Subcutaneous abdominal adipose tissue (tissue), 5 donors: Measurements from ENCODE around the gene PARL.
A peak's percentile ranks its signal among the peaks of the same experiment; 100 is the strongest.

ENCODE experiments used
- H3K27ac ChIP-seq: one replicate; pipeline ENCODE4 v1.7.0; 2013; ENCODE audit warnings: low read depth, mild to moderate bottlenecking, inconsistent platforms, low read length, moderate library complexity
- H3K27me3 ChIP-seq, 5 donors: one replicate each; pipeline ENCODE4 v1.7.0; 2013; ENCODE audit warnings: low read length in 5 of 5, inconsistent platforms in 1 of 5; ENCODE audit not compliant: control insufficient read depth in 5 of 5, insufficient read depth in 4 of 5
- H3K36me3 ChIP-seq, 5 donors: one replicate each; pipeline ENCODE4 v1.7.0; 2013; ENCODE audit warnings: low read length in 5 of 5; ENCODE audit not compliant: control insufficient read depth in 5 of 5, insufficient read depth in 5 of 5
- H3K4me1 ChIP-seq, 5 donors: one replicate each; pipeline ENCODE4 v1.7.0; 2013; ENCODE audit warnings: low read length in 5 of 5, mild to moderate bottlenecking in 3 of 5, moderate library complexity in 1 of 5; ENCODE audit not compliant: control insufficient read depth in 5 of 5, insufficient read depth in 5 of 5
- H3K4me3 ChIP-seq, 5 donors: one replicate each; pipeline ENCODE4 v1.7.0; 2013; ENCODE audit warnings: low read length in 5 of 5, low read depth in 1 of 5
- H3K9ac ChIP-seq, 5 donors: one replicate each; pipeline ENCODE4 v1.7.0; 2013; ENCODE audit warnings: low read length in 5 of 5, mild to moderate bottlenecking in 4 of 5, moderate library complexity in 3 of 5
- H3K9me3 ChIP-seq, 5 donors: one replicate each; pipeline ENCODE4 v1.7.0; 2013; ENCODE audit warnings: low read length in 5 of 5; ENCODE audit not compliant: control insufficient read depth in 5 of 5
- donor health status: healthy.
- donor health status: healthy.
- donor health status: healthy.
- donor health status: healthy.
- donor health status: healthy.

PARL gene

GRCh38 chr3:183870563-183870962 is 14.1 kb downstream of the PARL start:
- H3K9me3 ChIP-seq: no peaks in the 10 kb centered on the region
- no peak overlapping the region for H3K27ac ChIP-seq
- no peak overlapping the region for H3K9ac ChIP-seq
- no peaks in the 10 kb centered on the region for H3K27me3 ChIP-seq
- H3K4me1 ChIP-seq: peaks cover 0 to 7% (median 0%) of the 10 kb centered on the region in 5 donors
- H3K4me3 ChIP-seq: no peak overlapping the region
- H3K36me3 ChIP-seq: peaks cover 14 to 18% (median 16%) of the 10 kb centered on the region in 5 donors

GRCh38 chr3:183868796-183869195 is 15.9 kb downstream of the PARL start:
- no peaks in the 10 kb centered on the region for H3K27me3 ChIP-seq
- H3K36me3 ChIP-seq: peaks cover 19 to 31% (median 29%) of the 10 kb centered on the region in 5 donors
- H3K4me1 ChIP-seq: peaks cover 0 to 2% (median 0%) of the 10 kb centered on the region in 5 donors
- no peaks in the 10 kb centered on the region for H3K9me3 ChIP-seq
- H3K9ac ChIP-seq: no peak overlapping the region
- H3K27ac ChIP-seq: no peak overlapping the region
- H3K4me3 ChIP-seq: no peak overlapping the region

- Histone ChIP-seq H3K4me1 (no peaks in the 10 kb centered on the region), H3K27me3 (no peaks in the 10 kb centered on the region), H3K4me3 (no peak overlapping the region), H3K27ac (no peak overlapping the region), H3K9me3 (no peaks in the 10 kb centered on the region), H3K36me3 (peaks cover 52 to 79% (median 63%) of the 10 kb centered on the region in 5 donors), H3K9ac (no peak overlapping the region)
These were observed 22.1 kb downstream of the PARL start for GRCh38 chr3:183862610-183863009.

GRCh38 chr3:183857863-183858262 is 26.8 kb downstream of the PARL start:
- Histone ChIP-seq H3K4me1 (no peaks in the 10 kb centered on the region), H3K9ac (no peak overlapping the region), H3K27me3 (no peaks in the 10 kb centered on the region), H3K27ac (no peak overlapping the region), H3K36me3 (peaks cover 44 to 68% (median 49%) of the 10 kb centered on the region in 5 donors), H3K9me3 (no peaks in the 10 kb centered on the region), H3K4me3 (no peak overlapping the region)

GRCh38 chr3:183854318-183855035 is 30.2 kb downstream of the PARL start:
- H3K4me3 ChIP-seq: no peak overlapping the region
- peaks cover 28 to 42% (median 35%) of the 10 kb centered on the region in 5 donors for H3K36me3 ChIP-seq
- no peaks in the 10 kb centered on the region for H3K9me3 ChIP-seq

GRCh38 chr3:183845608-183846288 is 38.9 kb downstream of the PARL start:
- H3K27me3 ChIP-seq: no peaks in the 10 kb centered on the region
- H3K9ac ChIP-seq: no peak overlapping the region
- H3K9me3 ChIP-seq: no peaks in the 10 kb centered on the region
- no peak overlapping the region for H3K4me3 ChIP-seq
- no peaks in the 10 kb centered on the region for H3K4me1 ChIP-seq
- H3K36me3 ChIP-seq: peaks cover 46 to 78% (median 49%) of the 10 kb centered on the region in 5 donors
- H3K27ac ChIP-seq: no peak overlapping the region

More at GRCh38 chr3:183854318-183855035, 30.2 kb downstream of the PARL start:
- Histone ChIP-seq H3K9ac (no peak overlapping the region), H3K4me1 (no peaks in the 10 kb centered on the region), H3K27ac (no peak overlapping the region), H3K27me3 (no peaks in the 10 kb centered on the region)

- Histone ChIP-seq H3K9ac (peak overlapping the region in 1 of 5 donors; percentile 12), H3K27ac (no peak overlapping the region), H3K27me3 (no peaks in the 10 kb centered on the region), H3K4me3 (no peak overlapping the region), H3K36me3 (peaks cover 43 to 78% (median 50%) of the 10 kb centered on the region in 5 donors), H3K4me1 (no peaks in the 10 kb centered on the region), H3K9me3 (no peaks in the 10 kb centered on the region)
These were observed 39.6 kb downstream of the PARL start for GRCh38 chr3:183845090-183845489.

- Histone ChIP-seq H3K27ac (no peak overlapping the region), H3K27me3 (no peaks in the 10 kb centered on the region), H3K4me1 (no peaks in the 10 kb centered on the region), H3K9ac (peak overlapping the region in 1 of 5 donors; percentile 20), H3K36me3 (peaks cover 43 to 79% (median 52%) of the 10 kb centered on the region in 5 donors), H3K4me3 (no peak overlapping the region), H3K9me3 (no peaks in the 10 kb centered on the region)
These were observed 40.1 kb downstream of the PARL start for GRCh38 chr3:183844606-183845005.

- no peaks in the 10 kb centered on the region for H3K4me1 ChIP-seq
- no peak overlapping the region for H3K4me3 ChIP-seq
- H3K36me3 ChIP-seq: peaks cover 40 to 85% (median 56%) of the 10 kb centered on the region in 5 donors
- H3K9ac ChIP-seq: no peak overlapping the region
- H3K9me3 ChIP-seq: no peaks in the 10 kb centered on the region
- H3K27ac ChIP-seq: no peak overlapping the region
- no peaks in the 10 kb centered on the region for H3K27me3 ChIP-seq
These were observed 44.9 kb downstream of the PARL start for GRCh38 chr3:183839751-183840150.

- Histone ChIP-seq H3K27ac (no peak overlapping the region), H3K4me1 (no peaks in the 10 kb centered on the region), H3K36me3 (peaks cover 31 to 86% (median 63%) of the 10 kb centered on the region in 5 donors), H3K9me3 (no peaks in the 10 kb centered on the region), H3K4me3 (no peak overlapping the region), H3K9ac (no peak overlapping the region), H3K27me3 (no peaks in the 10 kb centered on the region)
These were observed 46.8 kb downstream of the PARL start for GRCh38 chr3:183837894-183838293.
